ENCODE measurements around the gene TTC9C. TPM values are rescaled to one million over a fixed set of nuclear protein-coding genes. Genes with fewer than 3 reads are reported as not detected.

Gene TTC9C
- total and polyA plus RNA-seq, 2 of the 13 experiments (the other 11 are each of a cell fraction or from before 2014, with no cell fraction given), result 28.0 to 36.4 TPM

GRCh38 chr11:62737196-62737595, 8.9 kb downstream of the TTC9C start (continued):
- TF ChIP-seq ZBTB40 (IDR thresholded peaks at IDR 0.05) (no peak), ZBTB40 (CRISPR knock-in tag; IDR thresholded peaks at IDR 0.05) (no peak), PAWR (CRISPR knock-in tag; IDR thresholded peaks at IDR 0.05; ENCODE audit: borderline replicate concordance) (no peak), RORA (CRISPR knock-in tag; IDR thresholded peaks at IDR 0.05) (no peak), ZNF550 (CRISPR knock-in tag; IDR thresholded peaks at IDR 0.05; ENCODE audit: borderline replicate concordance) (no peak), ZBTB2 (CRISPR knock-in tag; IDR thresholded peaks at IDR 0.05; ENCODE audit: low read depth) (no peak), MIER3 (CRISPR knock-in tag; IDR thresholded peaks at IDR 0.05; ENCODE audit: borderline replicate concordance) (no peak)
